GM12892 (cell line): ENCODE measurements around the gene MVB12A. TPM values are rescaled to one million over a fixed set of nuclear protein-coding genes. Genes with fewer than 3 reads are reported as not detected.

Source experiments
- DNase-seq: peaks from one replicate; pipeline ENCODE4 v3.0.0; 2011; ENCODE audit not compliant: insufficient read length
- FAIRE-seq: peaks from 2 replicates; lab custom pipeline; 2011; peaks lifted over from hg19 to GRCh38; lab: Jason Lieb, UNC
- POLR2A ChIP-seq: IDR thresholded peaks from 2 replicates; pipeline ENCODE4 v1.6.1; 2011; ENCODE audit warnings: low read depth, low read length, control low read depth
- POLR2AphosphoS5 ChIP-seq: IDR thresholded peaks from 2 replicates; pipeline ENCODE4 v1.6.1; 2011; ENCODE audit warnings: low read depth, low read length, control low read depth
- TAF1 ChIP-seq: IDR thresholded peaks from 2 replicates; pipeline ENCODE4 v1.6.1; 2011; ENCODE audit warnings: low read depth, mild to moderate bottlenecking, control low read depth, low read length, borderline replicate concordance
- polyA plus RNA-seq: library from polyadenylated mRNA; unstranded; fragments of >200 nt; gene quantifications from one replicate; pipeline ENCODE4 v1.2.1, GENCODE V29; 2012; ENCODE audit warnings: missing spikeins, inconsistent platforms; ENCODE audit not compliant: missing spikeins

The MVB12A gene
- polyA plus RNA-seq, result 13.6 TPM

- FAIRE-seq (peak; percentile 100), DNase-seq (peak; percentile 98)
- peak; percentile 50; the same call in 1 of the 2 replicates for TF ChIP-seq POLR2AphosphoS5
- TF ChIP-seq TAF1, result no peak
- peak; percentile 59; the same call in 1 of the 2 replicates for TF ChIP-seq POLR2A
Measured at GRCh38 chr19:17419621-17420474, at the start of gene MVB12A. Gene MVB12A (plus strand): TSS chr19:17420047. CDS start chr19:17420136, 89 bp downstream.

GRCh38 chr19:17376935-17377600 lies 42.8 kb upstream of the MVB12A start, which contains the start of gene PLVAP:
Gene PLVAP (minus strand): TSS chr19:17377342. CDS start chr19:17377288, 54 bp downstream.
- TF ChIP-seq POLR2A, result no peak
- TF ChIP-seq TAF1, result no peak
- TF ChIP-seq POLR2AphosphoS5, result no peak
- DNase-seq, result no peak
- FAIRE-seq, result no peak

- TF ChIP-seq POLR2A (no peak), TAF1 (no peak)
- DNase-seq (no peak), FAIRE-seq (no peak)
Measured at GRCh38 chr19:17378271-17378670, 41.6 kb upstream of the MVB12A start.

GRCh38 chr19:17379221-17379631 lies 40.6 kb upstream of the MVB12A start:
- FAIRE-seq, result no peak
- DNase-seq, result no peak
- TF ChIP-seq POLR2A (no peak), TAF1 (no peak), POLR2AphosphoS5 (no peak)

- TF ChIP-seq TAF1 (no peak), POLR2AphosphoS5 (no peak), POLR2A (no peak)
- no peak for FAIRE-seq
- no peak for DNase-seq
Measured at GRCh38 chr19:17380426-17381138, 39.3 kb upstream of the MVB12A start.

- peak; percentile 65 for DNase-seq
- peak; percentile 84 for FAIRE-seq
- TF ChIP-seq POLR2A, result no peak
- TF ChIP-seq POLR2AphosphoS5, result no peak
- no peak for TF ChIP-seq TAF1
Measured at GRCh38 chr19:17385878-17386611, 33.8 kb upstream of the MVB12A start.

GRCh38 chr19:17389288-17389687 lies 30.6 kb upstream of the MVB12A start:
- FAIRE-seq (no peak), DNase-seq (no peak)
- TF ChIP-seq POLR2AphosphoS5 (no peak), TAF1 (no peak), POLR2A (no peak)

GRCh38 chr19:17389957-17390664 lies 29.7 kb upstream of the MVB12A start:
- TF ChIP-seq POLR2A, result no peak
- no peak for TF ChIP-seq POLR2AphosphoS5
- no peak for TF ChIP-seq TAF1
- FAIRE-seq (no peak), DNase-seq (no peak)

GRCh38 chr19:17390665-17391370 lies 29.0 kb upstream of the MVB12A start:
- DNase-seq (peak; percentile 96), FAIRE-seq (peak; percentile 98)
- TF ChIP-seq POLR2AphosphoS5 (no peak), POLR2A (no peak), TAF1 (no peak)
